WI38 (cell line): ENCODE measurements around the gene PLAGL2.

Experiments used
- H3K4me3 ChIP-seq: 2 replicates; pipeline ENCODE4 v1.5.1; 2011; ENCODE audit warnings: low read depth, mild to moderate bottlenecking, control low read depth, low read length
- CTCF ChIP-seq: IDR thresholded peaks from 2 replicates; pipeline ENCODE4 v1.5.1; 2012; ENCODE audit warnings: low read depth, mild to moderate bottlenecking, control low read depth, low read length

PLAGL2 gene

GRCh38 chr20:32153156-32153665, 54.3 kb downstream of the PLAGL2 start:
- no peak for TF ChIP-seq CTCF
- H3K4me3 ChIP-seq = no peak overlapping the region

- no peak for TF ChIP-seq CTCF
Observed at GRCh38 chr20:32152421-32153155, 55.0 kb downstream of the PLAGL2 start.

GRCh38 chr20:32150291-32150848, 57.2 kb downstream of the PLAGL2 start:
- TF ChIP-seq CTCF = no peak

More at GRCh38 chr20:32152421-32153155, 55.0 kb downstream of the PLAGL2 start:
- H3K4me3 ChIP-seq = no peak overlapping the region

GRCh38 chr20:32149566-32150170, 57.9 kb downstream of the PLAGL2 start:
- no peak for TF ChIP-seq CTCF

More at GRCh38 chr20:32150291-32150848, 57.2 kb downstream of the PLAGL2 start:
- no peak overlapping the region for H3K4me3 ChIP-seq

GRCh38 chr20:32144898-32145662, 62.5 kb downstream of the PLAGL2 start:
- no peak for TF ChIP-seq CTCF
- no peak overlapping the region for H3K4me3 ChIP-seq

More at GRCh38 chr20:32149566-32150170, 57.9 kb downstream of the PLAGL2 start:
- no peak overlapping the region for H3K4me3 ChIP-seq

GRCh38 chr20:32142991-32143390, 64.6 kb downstream of the PLAGL2 start:
- TF ChIP-seq CTCF = no peak
- no peak overlapping the region for H3K4me3 ChIP-seq
